Hepatocyte (in vitro differentiated cells): ENCODE data around the gene SHISAL1. TPM values are rescaled to one million over a fixed set of nuclear protein-coding genes. Genes with fewer than 3 reads are reported as not detected.

Source experiments
- DNase-seq: peaks from one replicate; pipeline ENCODE4 v3.0.0-alpha.2; 2016; ENCODE audit warnings: low spot score
- H2AFZ ChIP-seq: fragments of 200-600 bp; sonication (generic); 2 replicates; pipeline ENCODE4 v1.6.0; 2016; ENCODE audit warnings: antibody characterized with exemption, mild to moderate bottlenecking
- H3K27ac ChIP-seq: fragments of 200-600 bp; sonication (generic); 2 replicates; pipeline ENCODE4 v1.5.1; 2016; ENCODE audit warnings: mild to moderate bottlenecking
- H3K27me3 ChIP-seq: fragments of 200-600 bp; sonication (generic); 2 replicates; pipeline ENCODE4 v1.6.1; 2016
- H3K36me3 ChIP-seq: fragments of 200-600 bp; sonication (generic); replicated peaks from 2 replicates; pipeline ENCODE4 v1.5.1; 2016; ENCODE audit warnings: low read depth; ENCODE audit not compliant: insufficient read depth
- H3K4me1 ChIP-seq: fragments of 200-600 bp; sonication (generic); 2 replicates; pipeline ENCODE4 v1.5.1; 2016; ENCODE audit warnings: mild to moderate bottlenecking, moderate library complexity; ENCODE audit not compliant: insufficient read depth
- H3K4me2 ChIP-seq: fragments of 200-600 bp; sonication (generic); 2 replicates; pipeline ENCODE4 v1.6.0; 2016
- H3K4me3 ChIP-seq: fragments of 200-600 bp; sonication (generic); 2 replicates; pipeline ENCODE4 v1.5.1; 2016; ENCODE audit warnings: mild to moderate bottlenecking
- H3K79me2 ChIP-seq: fragments of 200-600 bp; sonication (generic); 2 replicates; pipeline ENCODE4 v1.6.0; 2017; ENCODE audit warnings: mild to moderate bottlenecking
- H3K9me2 ChIP-seq: fragments of 200-600 bp; sonication (generic); replicated peaks from 2 replicates; pipeline ENCODE4 v1.6.0; 2017; ENCODE audit warnings: mild to moderate bottlenecking; ENCODE audit not compliant: insufficient read depth
- H3K9me3 ChIP-seq: fragments of 200-600 bp; sonication (generic); 2 replicates; pipeline ENCODE4 v1.5.1; 2016; ENCODE audit warnings: low read depth, mild to moderate bottlenecking
- H4K20me1 ChIP-seq: fragments of 200-600 bp; sonication (generic); 2 replicates; pipeline ENCODE4 v1.6.0; 2016; ENCODE audit warnings: mild to moderate bottlenecking; ENCODE audit not compliant: insufficient read depth, poor library complexity, severe bottlenecking
- EZH2 ChIP-seq: fragments of 200-600 bp; sonication (generic); IDR thresholded peaks from 2 replicates; pipeline ENCODE4 v1.6.1; 2016; ENCODE audit warnings: antibody characterized with exemption, mild to moderate bottlenecking, borderline replicate concordance
- EZH2phosphoT487 ChIP-seq: fragments of 200-600 bp; sonication (generic); IDR thresholded peaks from one replicate; pipeline ENCODE4 v1.6.1; 2018; ENCODE audit warnings: antibody characterized with exemption, mild to moderate bottlenecking, low read depth, moderate library complexity; ENCODE audit not compliant: unreplicated experiment, severe bottlenecking
- WGBS: methylation state at CpG from one replicate; pipeline ENCODE4 v1.1.6; 2016; ENCODE audit warnings: low lambda C conversion rate; ENCODE audit errors: missing lambda C conversion rate; 5-methylcytosine and 5-hydroxymethylcytosine counted together
- polyA plus RNA-seq: library from polyadenylated mRNA; unstranded; fragments of >200 nt; fragmentation: Nextera tagmentation; extraction: Ambion mirVana; gene quantifications from 2 replicates; pipeline ENCODE4 v1.2.1, GENCODE V29; 2016
- total RNA-seq: library from RNA; depleted of rRNA; stranded (reverse); fragments of >200 nt; gene quantifications from 2 replicates; pipeline ENCODE4 v1.2.3, GENCODE V29; 2014
- TF ChIP-seq, protein P1 (sequence below): fragments of 200-600 bp; sonication (generic); IDR thresholded peaks from 2 replicates; pipeline ENCODE4 v1.5.1; 2016; ENCODE audit warnings: antibody characterized with exemption, mild to moderate bottlenecking; ENCODE audit not compliant: poor library complexity

The SHISAL1 gene
- total and polyA plus RNA-seq, 2 experiments from 2014 or later = 0.66 to 2.4 TPM

DNA sequence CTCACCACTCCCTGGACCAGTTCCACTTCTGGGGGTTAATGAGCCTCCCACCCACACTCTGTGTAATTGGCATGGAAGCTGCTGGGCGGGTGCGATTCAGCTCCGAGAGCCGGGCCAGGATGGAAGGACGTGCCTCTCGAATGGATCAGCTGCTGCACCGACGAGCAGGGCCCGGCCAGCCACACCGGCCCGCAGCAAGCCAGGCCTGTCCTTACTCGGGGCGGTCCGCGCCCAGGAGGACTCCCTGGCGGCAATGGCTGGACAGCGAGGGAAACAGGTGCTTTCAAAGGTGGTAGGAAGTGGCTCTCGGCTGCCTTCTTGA, 4.3 kb upstream of the SHISAL1 start:
- TF ChIP-seq EZH2 (no peak), EZH2phosphoT487 (no peak)
- TF ChIP-seq, protein P1, sequence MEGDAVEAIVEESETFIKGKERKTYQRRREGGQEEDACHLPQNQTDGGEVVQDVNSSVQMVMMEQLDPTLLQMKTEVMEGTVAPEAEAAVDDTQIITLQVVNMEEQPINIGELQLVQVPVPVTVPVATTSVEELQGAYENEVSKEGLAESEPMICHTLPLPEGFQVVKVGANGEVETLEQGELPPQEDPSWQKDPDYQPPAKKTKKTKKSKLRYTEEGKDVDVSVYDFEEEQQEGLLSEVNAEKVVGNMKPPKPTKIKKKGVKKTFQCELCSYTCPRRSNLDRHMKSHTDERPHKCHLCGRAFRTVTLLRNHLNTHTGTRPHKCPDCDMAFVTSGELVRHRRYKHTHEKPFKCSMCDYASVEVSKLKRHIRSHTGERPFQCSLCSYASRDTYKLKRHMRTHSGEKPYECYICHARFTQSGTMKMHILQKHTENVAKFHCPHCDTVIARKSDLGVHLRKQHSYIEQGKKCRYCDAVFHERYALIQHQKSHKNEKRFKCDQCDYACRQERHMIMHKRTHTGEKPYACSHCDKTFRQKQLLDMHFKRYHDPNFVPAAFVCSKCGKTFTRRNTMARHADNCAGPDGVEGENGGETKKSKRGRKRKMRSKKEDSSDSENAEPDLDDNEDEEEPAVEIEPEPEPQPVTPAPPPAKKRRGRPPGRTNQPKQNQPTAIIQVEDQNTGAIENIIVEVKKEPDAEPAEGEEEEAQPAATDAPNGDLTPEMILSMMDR = no peak
- H3K4me2 ChIP-seq = no peak overlapping the region
- no peak overlapping the region for H3K27ac ChIP-seq
- H3K79me2 ChIP-seq = no peaks in the 10 kb centered on the region
- H2AFZ ChIP-seq = no peak overlapping the region
- no peaks in the 10 kb centered on the region for H3K4me1 ChIP-seq
- no peaks in the 10 kb centered on the region for H4K20me1 ChIP-seq
- no peak overlapping the region for H3K4me3 ChIP-seq
- H3K9me2 ChIP-seq = no peaks in the 10 kb centered on the region
- H3K36me3 ChIP-seq = no peaks in the 10 kb centered on the region
- DNase-seq = no peak
- 91% methylated on average over 18 of the region's 18 CpGs for WGBS
- no peaks in the 10 kb centered on the region for H3K9me3 ChIP-seq
- H3K27me3 ChIP-seq = no peaks in the 10 kb centered on the region

DNA sequence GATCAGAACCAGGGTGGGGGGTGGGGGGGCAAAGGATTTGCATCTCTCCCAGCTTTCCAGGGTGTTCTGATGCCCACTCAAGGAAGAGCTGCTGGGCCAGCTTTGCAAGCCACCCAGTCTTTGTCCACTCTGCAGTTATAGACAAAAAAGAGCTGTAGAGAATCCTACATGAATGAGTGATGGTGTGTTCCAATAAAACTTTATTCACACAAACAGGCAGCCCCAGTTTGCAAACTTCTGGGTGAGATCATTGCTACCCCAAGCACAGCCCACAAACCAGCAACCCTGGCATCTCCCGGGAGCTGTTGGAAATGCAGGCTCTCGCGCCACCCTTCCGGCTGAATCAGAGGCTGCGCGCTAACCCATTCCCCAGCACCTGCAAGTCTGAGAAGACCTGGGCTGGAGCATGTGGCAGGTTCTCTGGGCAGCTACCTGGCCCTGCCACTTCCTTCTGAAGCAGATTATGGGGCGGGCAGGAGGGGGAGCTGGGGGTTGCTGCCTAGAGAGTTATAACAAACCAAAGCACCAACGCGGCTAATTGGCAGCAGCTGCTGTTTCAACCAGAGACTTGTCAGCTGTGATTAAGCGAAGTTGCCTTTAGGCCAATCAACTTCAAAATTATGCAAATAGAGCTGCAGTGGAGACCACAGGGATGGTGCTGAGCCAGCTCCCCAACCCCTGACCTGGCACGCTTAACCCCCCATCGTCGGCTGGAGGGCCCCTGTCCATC, 3.8 kb upstream of the SHISAL1 start:
- Histone ChIP-seq H3K4me3 (no peak overlapping the region), H4K20me1 (no peaks in the 10 kb centered on the region), H3K27ac (no peak overlapping the region), H3K79me2 (no peaks in the 10 kb centered on the region), H3K4me1 (no peaks in the 10 kb centered on the region), H2AFZ (no peak overlapping the region), H3K9me3 (no peaks in the 10 kb centered on the region), H3K27me3 (no peaks in the 10 kb centered on the region), H3K9me2 (no peaks in the 10 kb centered on the region), H3K4me2 (no peak overlapping the region), H3K36me3 (no peaks in the 10 kb centered on the region)
- WGBS = 87% methylated on average over 13 of the region's 13 CpGs
- no peak for DNase-seq
- TF ChIP-seq EZH2 = no peak

DNA sequence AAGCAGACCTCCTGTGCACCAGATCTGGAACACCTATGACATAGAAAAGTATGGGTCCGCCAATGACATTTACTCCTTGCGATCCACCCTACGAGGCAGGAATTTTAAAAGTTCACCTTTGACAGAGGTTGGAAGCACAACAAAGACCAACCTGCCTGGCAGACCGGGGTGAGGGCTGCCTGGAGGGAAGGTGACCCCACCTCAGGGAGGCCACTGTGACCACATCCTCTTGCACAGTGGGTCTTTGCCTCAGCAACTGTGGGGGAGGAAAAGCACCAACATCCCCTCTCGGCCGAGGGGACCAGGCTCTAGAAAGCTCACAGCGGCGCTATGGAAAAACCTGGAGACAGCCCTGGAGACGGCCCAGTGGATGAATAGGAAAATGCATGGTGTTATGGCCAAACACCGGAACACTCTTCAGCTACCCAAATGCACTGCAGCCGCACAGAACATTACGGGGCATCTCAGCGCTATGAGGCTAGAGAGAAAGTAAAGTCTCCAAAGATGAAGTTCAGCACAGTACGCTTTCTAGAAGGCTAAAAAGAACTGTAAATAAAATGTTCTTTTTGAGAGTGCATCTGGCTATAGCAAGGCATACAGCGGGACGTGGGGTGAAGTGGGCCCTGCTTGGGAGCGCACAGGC, 1.8 kb upstream of the SHISAL1 start:
- H3K79me2 ChIP-seq = no peaks in the 10 kb centered on the region
- DNase-seq = no peak
- no peak overlapping the region for H3K4me2 ChIP-seq
- H2AFZ ChIP-seq = no peak overlapping the region
- H3K9me3 ChIP-seq = no peaks in the 10 kb centered on the region
- no peaks in the 10 kb centered on the region for H3K9me2 ChIP-seq
- WGBS = 82% methylated on average over 17 of the region's 17 CpGs
- H3K4me3 ChIP-seq = no peak overlapping the region
- no peak for TF ChIP-seq EZH2
- H3K27me3 ChIP-seq = no peaks in the 10 kb centered on the region
- no peaks in the 10 kb centered on the region for H4K20me1 ChIP-seq
- H3K4me1 ChIP-seq = no peaks in the 10 kb centered on the region
- H3K27ac ChIP-seq = no peak overlapping the region
- no peaks in the 10 kb centered on the region for H3K36me3 ChIP-seq

DNA sequence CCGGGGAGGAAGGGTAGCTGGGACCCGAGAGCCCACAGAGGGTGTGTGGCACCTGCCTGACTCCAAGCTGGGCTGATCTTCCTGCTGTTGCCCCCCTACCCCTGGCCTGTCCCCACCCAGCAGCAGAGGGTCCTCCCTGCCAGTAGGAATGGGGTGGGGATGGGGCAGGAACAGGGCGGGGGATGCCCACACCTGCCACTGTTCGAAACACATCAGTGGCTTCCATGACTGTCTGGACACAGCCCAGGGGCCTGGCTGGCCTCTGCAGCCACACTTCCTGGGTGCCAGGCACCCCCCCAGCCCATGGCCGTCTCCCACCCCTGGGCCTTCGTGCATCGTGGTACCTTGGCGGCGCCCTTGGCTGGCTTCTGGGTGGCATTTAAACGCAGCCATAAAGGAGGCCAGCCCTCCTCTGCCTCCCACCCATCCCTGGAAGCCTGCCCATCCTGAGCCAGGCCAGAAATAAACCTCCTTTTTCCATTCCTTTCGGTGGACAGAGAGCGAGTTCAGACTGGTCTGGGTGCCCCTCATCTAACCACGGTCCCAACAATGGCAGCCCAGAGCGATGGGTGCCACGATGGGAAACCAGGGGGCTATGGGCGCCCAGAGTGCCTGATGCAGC, 745 bp upstream of the SHISAL1 start:
- Histone ChIP-seq H3K4me2 (no peak overlapping the region), H3K4me3 (no peak overlapping the region), H3K9me2 (no peaks in the 10 kb centered on the region), H4K20me1 (no peaks in the 10 kb centered on the region), H3K36me3 (no peaks in the 10 kb centered on the region), H3K4me1 (no peaks in the 10 kb centered on the region), H3K27me3 (no peaks in the 10 kb centered on the region), H3K79me2 (no peaks in the 10 kb centered on the region), H3K27ac (no peak overlapping the region), H2AFZ (no peak overlapping the region), H3K9me3 (no peaks in the 10 kb centered on the region)
- DNase-seq = no peak
- TF ChIP-seq, protein P1 = no peak
- TF ChIP-seq EZH2 (no peak), EZH2phosphoT487 (no peak)
- 92% methylated on average over 12 of the region's 16 CpGs for WGBS
